Endothelial cell (in vitro differentiated cells): ENCODE results near the gene DHRSX. TPM values are rescaled to one million over a fixed set of nuclear protein-coding genes. Genes with fewer than 3 reads are reported as not detected.
"Not testable (repeated sequence)": the region's sequence is repeated elsewhere in the genome, so short reads cannot be mapped to it uniquely, and the experiment has no call there.

ENCODE experiments used
- DNase-seq: peaks from one replicate; pipeline ENCODE4 v3.0.0; 2021; ENCODE audit warnings: low spot score
- H3K27ac Mint-ChIP-seq: one replicate; pipeline ENCODE4 v1.8.0; 2021; ENCODE audit warnings: mixed read lengths, inconsistent platforms; ENCODE audit not compliant: unreplicated experiment
- H3K27me3 Mint-ChIP-seq: one replicate; pipeline ENCODE4 v1.8.0; 2021; ENCODE audit warnings: mild to moderate bottlenecking, moderate library complexity, mixed read lengths, inconsistent platforms; ENCODE audit not compliant: unreplicated experiment
- H3K36me3 Mint-ChIP-seq: one replicate; pipeline ENCODE4 v1.8.0; 2021; ENCODE audit warnings: mild to moderate bottlenecking, low read depth, mixed read lengths, inconsistent platforms; ENCODE audit not compliant: unreplicated experiment
- H3K4me1 Mint-ChIP-seq: one replicate; pipeline ENCODE4 v1.8.0; 2021; ENCODE audit warnings: mild to moderate bottlenecking, mixed read lengths, inconsistent platforms; ENCODE audit not compliant: unreplicated experiment
- H3K4me3 Mint-ChIP-seq: one replicate; pipeline ENCODE4 v1.8.0; 2021; ENCODE audit warnings: mild to moderate bottlenecking, mixed read lengths, inconsistent platforms; ENCODE audit not compliant: unreplicated experiment
- H3K9me3 Mint-ChIP-seq: one replicate; pipeline ENCODE4 v1.8.0; 2021; ENCODE audit warnings: mixed read lengths, inconsistent platforms; ENCODE audit not compliant: unreplicated experiment
- CTCF ChIP-seq: fragments of 200-600 bp; sonication (generic); IDR thresholded peaks from one replicate; pipeline ENCODE4 v1.5.0; 2021; ENCODE audit warnings: antibody characterized with exemption; ENCODE audit not compliant: unreplicated experiment
- total RNA-seq: library from RNA; stranded (reverse); fragmentation: NEBNext Ultra II Directional; extraction: Animal tissue kit (Norgen Biotek cat#: 25700); gene quantifications from one replicate; pipeline ENCODE4 v1.2.1, GENCODE V29; 2021; ENCODE audit not compliant: unreplicated experiment

The DHRSX gene
- total RNA-seq, 1 donor from 2014 or later = 22.2 TPM

GRCh38 chrX:2226182-2226581 is 274.6 kb downstream of the DHRSX start:
- Mint-ChIP-seq H3K9me3 (peaks cover 55% of the 10 kb centered on the region), H3K27me3 (peaks cover 18% of the 10 kb centered on the region), H3K4me1 (peaks cover 3% of the 10 kb centered on the region), H3K36me3 (peaks cover 72% of the 10 kb centered on the region), H3K4me3 (no peak overlapping the region), H3K27ac (no peak overlapping the region)
- no peak for DNase-seq
- no peak for TF ChIP-seq CTCF

- Mint-ChIP-seq H3K9me3 (peaks cover 62% of the 10 kb centered on the region), H3K4me1 (peaks cover 3% of the 10 kb centered on the region), H3K36me3 (peaks cover 76% of the 10 kb centered on the region), H3K4me3 (peak overlapping the region; percentile 59), H3K27me3 (peaks cover 21% of the 10 kb centered on the region), H3K27ac (peak overlapping the region; percentile 27)
- no peak for DNase-seq
- TF ChIP-seq CTCF = no peak
These were observed 276.1 kb downstream of the DHRSX start for GRCh38 chrX:2224597-2225235.

GRCh38 chrX:2224161-2224560 is 276.6 kb downstream of the DHRSX start:
- Mint-ChIP-seq H3K4me3 (peak overlapping the region; percentile 59), H3K4me1 (no peaks in the 10 kb centered on the region), H3K27ac (no peak overlapping the region), H3K36me3 (peaks cover 75% of the 10 kb centered on the region), H3K9me3 (peaks cover 57% of the 10 kb centered on the region), H3K27me3 (peaks cover 20% of the 10 kb centered on the region)
- DNase-seq = no peak
- TF ChIP-seq CTCF = no peak

GRCh38 chrX:2220829-2221567 is 279.8 kb downstream of the DHRSX start:
- Mint-ChIP-seq H3K4me1 (no peaks in the 10 kb centered on the region), H3K27ac (no peak overlapping the region), H3K36me3 (peaks cover 74% of the 10 kb centered on the region), H3K4me3 (peak overlapping the region; percentile 69), H3K9me3 (peaks cover 60% of the 10 kb centered on the region), H3K27me3 (peaks cover 19% of the 10 kb centered on the region)
- TF ChIP-seq CTCF = no peak
- no peak for DNase-seq

GRCh38 chrX:2220296-2220695 is 280.5 kb downstream of the DHRSX start:
- peaks cover 71% of the 10 kb centered on the region for H3K36me3 Mint-ChIP-seq
- no peak for DNase-seq
- TF ChIP-seq CTCF = no peak
- peaks cover 18% of the 10 kb centered on the region for H3K27me3 Mint-ChIP-seq
- no peaks in the 10 kb centered on the region for H3K4me1 Mint-ChIP-seq
- no peak overlapping the region for H3K27ac Mint-ChIP-seq
- H3K9me3 Mint-ChIP-seq = peaks cover 56% of the 10 kb centered on the region
- H3K4me3 Mint-ChIP-seq = peak overlapping the region; percentile 70

GRCh38 chrX:2214138-2214823 is 286.5 kb downstream of the DHRSX start:
- H3K4me1 Mint-ChIP-seq, DNase-seq, H3K4me3 Mint-ChIP-seq, H3K27ac Mint-ChIP-seq: not testable (repeated sequence)
- Mint-ChIP-seq H3K27me3 (peaks cover 23% of the 10 kb centered on the region), H3K36me3 (peaks cover 40% of the 10 kb centered on the region), H3K9me3 (peaks cover 49% of the 10 kb centered on the region)

GRCh38 chrX:2211667-2212066 is 289.1 kb downstream of the DHRSX start:
- peak overlapping the region; percentile 48 for H3K4me3 Mint-ChIP-seq
- not testable (repeated sequence) for DNase-seq, H3K4me1 Mint-ChIP-seq, H3K27ac Mint-ChIP-seq
- H3K27me3 Mint-ChIP-seq = peaks cover 24% of the 10 kb centered on the region
- H3K9me3 Mint-ChIP-seq = peaks cover 43% of the 10 kb centered on the region
- peaks cover 32% of the 10 kb centered on the region for H3K36me3 Mint-ChIP-seq
